Gastrocnemius medialis (tissue), 4 donors: ENCODE data around the gene TARDBP.
"Not testable (repeated sequence)": the region's sequence is repeated elsewhere in the genome, so short reads cannot be mapped to it uniquely, and the experiment has no call there.

ENCODE experiments used
- POLR2A ChIP-seq, 2 donors: fragments of 450-650 bp; IDR thresholded peaks; one replicate each; pipeline ENCODE4 v1.6.1; 2017; ENCODE audit warnings: antibody characterized with exemption in 2 of 2, mild to moderate bottlenecking in 2 of 2, moderate library complexity in 2 of 2
- TF ChIP-seq, protein P1 (sequence below), 5 experiments: fragments of 450-650 bp in 3 of 5; fragments of 200-600 bp in 2 of 5; sonication (generic) in 2 of 5; IDR thresholded peaks in 4 of 5; conservative IDR thresholded peaks in 1 of 5; 1 replicate in 4 of 5; 2 replicates in 1 of 5; pipeline ENCODE4 v1.5.1; 2016 to 2019; ENCODE audit warnings: antibody characterized with exemption in 5 of 5, mild to moderate bottlenecking in 3 of 5, moderate library complexity in 3 of 5

DNA sequence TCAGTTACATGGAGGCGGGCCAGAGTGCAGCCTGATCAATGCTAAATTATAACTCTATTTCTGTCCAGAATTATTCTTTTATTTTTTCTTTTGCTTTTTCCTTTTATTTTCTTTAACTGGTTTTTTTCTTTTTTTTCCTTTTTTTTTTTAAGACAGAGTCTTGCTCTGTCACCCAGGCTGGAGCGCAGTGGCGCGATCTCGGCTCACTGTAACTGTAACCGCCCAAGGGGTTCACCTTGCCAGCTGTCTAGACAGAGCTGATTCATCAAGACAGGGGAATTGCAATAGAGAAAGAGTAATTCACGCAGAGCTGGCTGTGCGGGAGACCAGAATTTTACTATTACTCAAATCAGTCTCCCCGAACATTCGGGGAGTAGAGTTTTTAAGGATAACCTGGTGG is 38.7 kb downstream of the TARDBP start:
- TF ChIP-seq POLR2A (IDR thresholded peaks at IDR 0.05): not testable (repeated sequence)
- TF ChIP-seq, protein P1, sequence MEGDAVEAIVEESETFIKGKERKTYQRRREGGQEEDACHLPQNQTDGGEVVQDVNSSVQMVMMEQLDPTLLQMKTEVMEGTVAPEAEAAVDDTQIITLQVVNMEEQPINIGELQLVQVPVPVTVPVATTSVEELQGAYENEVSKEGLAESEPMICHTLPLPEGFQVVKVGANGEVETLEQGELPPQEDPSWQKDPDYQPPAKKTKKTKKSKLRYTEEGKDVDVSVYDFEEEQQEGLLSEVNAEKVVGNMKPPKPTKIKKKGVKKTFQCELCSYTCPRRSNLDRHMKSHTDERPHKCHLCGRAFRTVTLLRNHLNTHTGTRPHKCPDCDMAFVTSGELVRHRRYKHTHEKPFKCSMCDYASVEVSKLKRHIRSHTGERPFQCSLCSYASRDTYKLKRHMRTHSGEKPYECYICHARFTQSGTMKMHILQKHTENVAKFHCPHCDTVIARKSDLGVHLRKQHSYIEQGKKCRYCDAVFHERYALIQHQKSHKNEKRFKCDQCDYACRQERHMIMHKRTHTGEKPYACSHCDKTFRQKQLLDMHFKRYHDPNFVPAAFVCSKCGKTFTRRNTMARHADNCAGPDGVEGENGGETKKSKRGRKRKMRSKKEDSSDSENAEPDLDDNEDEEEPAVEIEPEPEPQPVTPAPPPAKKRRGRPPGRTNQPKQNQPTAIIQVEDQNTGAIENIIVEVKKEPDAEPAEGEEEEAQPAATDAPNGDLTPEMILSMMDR (IDR thresholded peaks at IDR 0.05 in 4 of 5, conservative IDR thresholded peaks at IDR 0.05 in 1 of 5): not testable (repeated sequence)
